ENCODE measurements around the gene CCDC124. TPM values are rescaled to one million over a fixed set of nuclear protein-coding genes. Genes with fewer than 3 reads are reported as not detected.

CCDC124 gene
- polyA plus RNA-seq, 3 donors: 46.5 to 57.1 (median 52.7) TPM

DNA sequence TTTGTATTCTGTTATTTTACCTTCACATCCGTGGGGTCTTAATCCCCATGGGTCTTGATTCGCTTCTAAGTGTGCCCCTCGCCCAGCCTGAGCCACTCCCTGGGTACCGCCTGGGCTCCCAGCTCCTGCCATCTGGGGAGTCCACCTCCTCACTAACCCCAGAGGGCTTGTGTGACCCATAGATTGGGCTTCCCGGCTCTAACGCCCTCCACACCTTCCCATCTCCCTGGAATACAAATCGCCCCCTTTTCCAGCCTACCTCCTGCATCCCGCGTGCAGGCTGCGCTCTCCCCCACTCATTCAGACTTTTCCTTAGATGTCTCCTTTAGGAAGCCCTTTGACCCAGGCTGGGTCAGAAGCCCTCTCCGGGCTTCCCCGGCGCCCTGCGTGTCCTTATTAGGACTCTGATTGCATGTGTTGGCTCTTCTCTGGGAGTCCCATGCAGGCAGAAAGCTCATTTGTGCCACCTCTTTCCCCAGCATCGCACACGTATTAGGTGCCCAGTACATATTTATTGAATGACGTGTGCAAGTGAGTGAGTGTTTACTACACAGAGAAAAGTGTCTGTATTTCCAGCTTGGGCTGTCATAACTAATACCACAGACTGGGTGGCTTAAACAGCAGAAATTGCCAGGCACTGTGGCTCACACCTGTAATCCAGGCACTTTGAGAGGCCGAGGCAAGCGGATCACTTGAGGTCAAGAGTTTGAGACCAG, 757 bp downstream of the CCDC124 start:
- DNase-seq (ENCODE audit: low read depth in 3 of 3, low spot score in 2 of 3): no peak

DNA sequence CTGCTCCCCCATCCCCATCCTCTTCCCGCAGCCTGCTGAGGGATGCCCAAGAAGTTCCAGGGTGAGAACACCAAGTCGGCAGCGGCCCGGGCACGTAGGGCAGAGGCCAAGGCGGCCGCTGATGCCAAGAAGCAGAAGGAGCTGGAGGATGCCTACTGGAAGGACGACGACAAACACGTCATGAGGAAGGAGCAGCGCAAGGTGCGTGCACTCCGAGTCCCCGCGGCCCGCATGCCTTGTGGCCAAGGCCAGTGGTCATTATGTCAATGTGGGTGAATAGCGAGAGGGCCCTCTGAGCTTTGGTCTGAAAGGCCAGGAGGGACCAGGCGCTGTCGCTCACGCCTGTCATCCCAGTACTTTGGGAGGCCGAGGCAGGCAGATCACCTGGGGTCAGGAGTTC, 3.6 kb downstream of the CCDC124 start:
- DNase-seq (ENCODE audit: low read depth in 3 of 3, low spot score in 2 of 3): no peak

DNA sequence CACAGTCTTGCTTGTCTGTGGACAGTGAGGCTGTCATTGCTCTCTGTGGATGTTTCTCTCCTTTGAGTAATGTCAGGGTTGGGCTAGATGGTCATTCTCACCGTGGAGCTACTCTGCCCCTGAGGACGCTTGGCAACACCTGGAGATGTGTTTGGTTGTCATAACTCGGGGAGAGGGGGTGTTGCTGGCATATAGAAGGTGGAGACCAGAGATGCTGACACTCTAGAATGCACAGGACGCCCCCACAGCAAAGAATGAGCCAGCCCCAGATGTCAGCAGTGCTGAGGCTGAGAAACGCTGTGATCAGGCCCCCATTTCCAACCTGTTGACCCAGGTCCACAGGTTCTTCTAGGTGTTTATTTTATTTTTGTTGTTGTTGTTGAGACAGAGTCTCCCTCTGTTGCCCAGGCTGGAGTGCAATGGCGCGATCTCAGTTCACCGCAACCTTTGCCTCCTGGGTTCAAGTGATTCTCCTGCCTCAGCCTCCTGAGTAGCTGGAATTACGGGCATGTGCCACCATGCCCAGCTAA, 4.6 kb downstream of the CCDC124 start:
- no peak for DNase-seq (ENCODE audit: low read depth in 3 of 3, low spot score in 2 of 3)

DNA sequence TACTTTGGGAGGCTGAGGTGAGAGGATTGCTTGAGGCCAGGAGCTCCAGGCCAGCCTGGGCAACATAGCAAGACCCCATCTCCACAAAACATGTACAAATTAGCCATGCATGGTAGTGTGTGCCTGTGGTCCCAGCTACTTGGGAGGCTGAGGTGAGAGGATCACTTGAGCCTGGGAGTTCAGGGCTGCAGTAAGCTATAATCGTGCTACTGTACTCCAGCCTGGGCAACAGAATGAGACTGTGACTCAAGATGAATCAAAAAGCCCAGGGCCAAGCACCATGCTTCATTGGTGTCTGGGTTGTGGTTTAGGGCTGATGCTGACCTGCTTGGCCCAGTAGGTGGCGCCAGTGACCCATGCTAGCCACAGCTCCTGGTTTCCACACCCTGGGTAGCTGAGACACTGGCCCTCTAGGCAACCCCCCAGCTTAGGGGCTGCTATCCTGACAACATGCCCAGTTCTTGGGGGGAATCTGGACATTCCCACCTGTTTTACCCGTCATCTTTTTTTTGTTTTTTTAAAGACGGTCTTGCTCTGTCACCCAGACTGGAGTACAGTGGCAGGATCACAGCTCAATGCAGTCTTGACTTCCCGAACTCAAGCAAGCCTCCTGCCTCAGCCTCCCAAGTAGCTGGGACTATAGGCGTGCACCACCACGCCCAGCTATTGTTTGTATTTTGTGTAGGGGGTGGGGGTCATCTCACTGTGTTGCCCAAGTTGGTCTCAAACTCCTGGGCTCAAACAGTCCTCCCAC, 5.5 kb downstream of the CCDC124 start:
- peak in 1 of 3 donors; percentile 39 for DNase-seq (ENCODE audit: low read depth in 3 of 3, low spot score in 2 of 3)

DNA sequence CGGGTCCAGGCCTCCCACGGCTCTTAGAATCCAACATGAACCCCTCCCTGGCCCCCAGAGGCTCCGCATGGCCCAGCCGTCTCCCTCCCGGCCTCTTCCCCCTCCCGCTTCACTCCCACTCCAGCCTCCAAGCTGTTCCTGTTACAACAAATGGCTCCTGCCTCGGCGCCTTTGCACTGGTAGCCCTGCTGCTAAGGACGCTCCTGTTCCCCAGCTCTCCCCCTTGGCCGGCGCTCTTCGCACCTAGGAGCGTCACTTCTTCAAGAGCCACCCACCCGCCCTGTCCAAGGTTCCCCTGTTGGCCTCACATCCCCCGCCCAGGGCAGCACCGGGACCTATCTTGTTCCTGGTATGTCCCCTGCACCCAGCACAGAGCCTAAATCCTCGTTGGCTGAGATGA, 9.4 kb downstream of the CCDC124 start:
- DNase-seq (ENCODE audit: low read depth in 3 of 3, low spot score in 2 of 3): no peak

DNA sequence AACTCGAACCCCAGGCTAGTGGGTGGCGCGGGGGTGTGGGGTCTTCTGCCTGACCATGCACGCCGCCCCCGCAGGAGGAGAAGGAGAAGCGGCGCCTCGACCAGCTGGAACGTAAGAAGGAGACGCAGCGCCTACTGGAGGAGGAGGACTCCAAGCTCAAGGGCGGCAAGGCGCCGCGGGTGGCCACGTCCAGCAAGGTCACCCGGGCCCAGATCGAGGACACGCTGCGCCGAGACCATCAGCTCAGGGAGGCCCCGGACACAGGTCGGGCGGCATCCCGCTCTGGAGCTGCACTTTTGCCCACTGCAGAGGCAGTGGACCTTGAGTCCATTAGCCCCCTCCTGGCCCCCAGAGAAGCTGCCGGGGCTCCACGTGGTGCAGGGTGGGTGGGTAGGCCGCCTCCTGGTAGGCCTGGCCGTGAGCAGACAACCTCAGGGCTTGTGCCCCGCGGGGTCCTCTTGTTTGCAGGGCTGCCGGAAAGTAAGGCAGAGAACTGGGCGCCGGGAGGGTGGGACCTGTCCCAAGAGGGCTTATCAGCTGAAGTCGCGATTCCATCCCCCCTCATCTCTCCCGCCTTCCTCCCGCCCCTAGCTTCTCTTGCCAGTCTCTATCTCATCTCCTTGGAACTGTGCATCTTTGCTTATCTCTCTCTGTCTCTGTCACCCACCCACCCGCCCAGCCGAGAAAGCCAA, 9.9 kb downstream of the CCDC124 start:
- DNase-seq (ENCODE audit: low read depth in 3 of 3, low spot score in 2 of 3): no peak

DNA sequence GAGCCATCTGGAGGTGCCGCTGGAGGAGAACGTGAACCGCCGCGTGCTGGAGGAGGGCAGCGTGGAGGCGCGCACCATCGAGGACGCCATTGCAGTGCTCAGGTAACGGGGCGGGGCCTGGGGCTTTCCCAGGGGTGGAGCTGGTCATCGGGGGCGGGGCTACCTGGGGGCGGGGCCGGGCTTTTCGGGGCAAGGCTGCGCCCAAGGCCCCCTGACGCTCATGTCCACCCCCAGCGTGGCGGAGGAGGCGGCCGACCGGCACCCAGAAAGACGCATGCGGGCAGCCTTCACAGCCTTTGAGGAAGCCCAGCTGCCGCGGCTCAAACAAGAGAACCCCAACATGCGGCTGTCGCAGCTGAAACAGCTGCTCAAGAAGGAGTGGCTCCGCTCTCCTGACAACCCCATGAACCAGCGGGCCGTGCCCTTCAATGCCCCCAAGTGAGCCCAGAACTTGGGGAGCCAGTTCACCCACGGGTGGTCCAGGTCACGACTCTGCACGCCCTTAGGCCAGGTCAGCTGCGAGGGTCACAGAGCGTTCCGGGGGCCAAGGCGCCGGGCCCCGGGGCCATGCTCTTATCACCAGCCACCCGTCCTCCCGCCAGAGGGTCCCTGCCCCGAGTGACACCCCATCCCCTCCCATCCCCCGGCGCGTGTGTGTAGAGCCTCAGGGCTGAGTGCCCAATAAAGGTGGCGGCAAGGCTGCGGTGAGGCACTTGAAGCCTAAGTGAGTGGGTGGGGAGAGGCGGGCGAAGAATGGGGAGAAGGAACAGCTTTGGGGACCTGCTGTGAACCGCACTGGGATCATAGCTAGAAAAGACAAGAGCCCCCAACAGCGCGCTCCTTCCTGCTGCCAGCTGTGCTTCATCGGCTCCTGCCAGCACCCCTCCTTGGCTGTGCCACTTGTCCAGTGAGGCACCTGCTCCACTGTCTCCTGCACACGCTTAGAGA, 10.7 kb downstream of the CCDC124 start:
- no peak for DNase-seq (ENCODE audit: low read depth in 3 of 3, low spot score in 2 of 3)

DNA sequence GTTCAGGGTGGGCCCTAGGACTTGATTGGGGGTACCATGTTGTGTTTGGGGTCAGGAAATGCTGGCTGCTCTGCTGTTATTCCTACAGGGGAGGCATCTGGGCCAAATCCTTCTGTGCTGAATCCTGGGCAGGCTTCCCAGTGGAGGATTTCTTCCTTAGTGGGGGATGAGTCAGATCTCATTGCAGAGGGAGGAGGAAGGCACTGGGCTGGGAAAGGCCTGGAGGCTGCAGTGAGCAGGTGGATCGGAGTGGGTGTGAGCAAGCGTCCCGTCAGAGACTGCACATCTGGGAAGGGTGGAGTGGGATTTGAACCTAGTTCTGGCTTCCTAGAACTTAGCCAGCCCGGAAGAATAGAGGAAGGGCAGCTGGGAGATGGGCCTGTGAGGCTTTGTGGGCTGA, 11.5 kb downstream of the CCDC124 start:
- no peak for DNase-seq (ENCODE audit: low read depth in 3 of 3, low spot score in 2 of 3)

DNA sequence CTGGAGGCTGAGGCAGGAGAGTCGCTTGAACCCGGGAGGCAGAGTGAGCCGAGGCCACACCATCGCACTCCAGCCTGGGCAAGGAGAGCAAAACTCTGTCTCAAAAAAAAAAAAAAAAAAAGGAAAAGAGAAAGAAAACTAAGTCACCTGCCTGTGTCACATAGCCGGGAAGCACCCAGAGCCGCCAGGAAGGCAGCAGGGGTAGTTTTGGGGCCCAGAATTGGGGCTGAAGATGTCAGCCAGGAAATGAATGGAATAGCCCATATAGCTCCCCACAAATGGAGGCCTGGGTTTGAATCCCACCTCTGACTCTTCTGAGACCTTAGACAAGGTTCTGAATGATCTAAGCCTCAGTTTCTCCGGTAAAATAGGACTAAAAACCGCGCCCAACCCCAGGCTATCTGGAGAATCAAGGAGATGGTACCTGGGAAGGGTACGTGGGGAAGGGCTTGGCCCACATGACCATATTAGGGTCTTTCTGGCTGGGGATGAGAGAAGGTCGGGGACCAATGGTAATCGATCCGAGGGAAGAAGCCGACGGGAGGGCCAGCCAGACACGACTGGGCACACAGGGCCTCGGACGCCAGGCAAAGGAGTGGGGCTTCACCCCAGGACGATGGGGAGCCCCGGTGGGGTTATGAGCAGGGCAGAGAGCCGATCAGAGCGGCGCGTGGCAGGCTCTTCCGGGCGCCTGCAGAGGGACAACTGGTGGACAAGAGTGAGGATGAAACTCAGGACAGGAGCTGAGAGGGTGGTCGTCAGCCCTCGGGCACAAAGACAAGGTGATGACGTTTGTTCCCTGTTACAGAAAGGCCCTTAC, 14.4 kb downstream of the CCDC124 start:
- no peak for DNase-seq (ENCODE audit: low read depth in 3 of 3, low spot score in 2 of 3)

DNA sequence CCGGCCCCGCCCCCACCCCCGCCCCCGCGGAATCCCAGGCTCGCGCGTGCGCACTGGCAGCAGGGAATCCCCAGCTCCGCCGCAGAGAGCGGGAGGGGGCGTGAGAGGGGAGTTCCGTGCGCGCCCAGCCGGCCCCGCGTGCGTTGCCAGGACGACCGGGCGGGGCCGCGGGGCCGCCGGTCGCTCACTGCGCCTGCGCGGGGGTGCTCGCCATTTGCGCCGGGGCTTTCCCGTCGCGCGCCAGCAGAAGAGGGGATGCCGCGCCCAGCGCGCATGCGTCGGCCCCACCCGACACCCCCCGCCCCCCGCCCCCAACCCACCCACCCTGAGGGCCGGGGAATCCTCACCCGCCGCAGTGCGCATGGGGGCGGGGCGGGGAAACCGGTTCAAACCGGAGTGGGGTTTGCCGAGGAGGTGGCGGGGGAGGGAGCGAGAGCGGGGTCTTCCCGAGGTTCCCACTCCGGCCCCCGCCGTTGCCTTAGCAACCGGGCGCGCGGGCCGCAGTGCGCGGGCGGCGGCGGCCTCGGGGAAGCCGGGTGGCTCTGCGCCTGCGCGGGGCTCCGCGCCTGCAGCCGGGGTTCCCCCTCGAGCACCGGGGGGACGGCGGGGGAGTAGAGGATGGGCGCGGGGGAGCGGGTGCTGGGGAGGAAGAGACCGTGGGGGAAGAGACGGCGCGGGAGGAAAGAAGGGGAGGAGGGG, 15.1 kb downstream of the CCDC124 start:
- peak in 2 of 3 donors; percentile 89 to 91 for DNase-seq (ENCODE audit: low read depth in 3 of 3, low spot score in 2 of 3)

DNA sequence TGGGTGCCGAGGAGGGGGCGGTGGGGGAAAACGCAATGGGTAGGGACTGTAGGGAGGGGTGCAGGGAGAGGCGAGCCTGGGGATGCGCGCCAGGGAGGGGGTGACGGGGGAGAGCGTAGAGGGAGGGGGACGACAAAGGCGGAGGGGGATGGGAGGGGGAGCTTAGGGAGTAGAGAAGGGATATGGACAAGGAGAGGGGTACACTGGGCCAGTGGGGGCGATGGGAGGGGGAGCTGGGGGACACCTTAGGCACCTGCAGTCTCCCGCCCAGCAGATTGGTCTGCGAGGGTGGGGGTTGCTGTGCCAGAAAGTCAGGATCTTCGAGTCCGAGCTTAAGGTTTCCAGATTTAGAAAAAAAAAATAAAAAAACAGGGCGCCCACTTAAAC, 15.7 kb downstream of the CCDC124 start:
- no peak for DNase-seq (ENCODE audit: low read depth in 3 of 3, low spot score in 2 of 3)

DNA sequence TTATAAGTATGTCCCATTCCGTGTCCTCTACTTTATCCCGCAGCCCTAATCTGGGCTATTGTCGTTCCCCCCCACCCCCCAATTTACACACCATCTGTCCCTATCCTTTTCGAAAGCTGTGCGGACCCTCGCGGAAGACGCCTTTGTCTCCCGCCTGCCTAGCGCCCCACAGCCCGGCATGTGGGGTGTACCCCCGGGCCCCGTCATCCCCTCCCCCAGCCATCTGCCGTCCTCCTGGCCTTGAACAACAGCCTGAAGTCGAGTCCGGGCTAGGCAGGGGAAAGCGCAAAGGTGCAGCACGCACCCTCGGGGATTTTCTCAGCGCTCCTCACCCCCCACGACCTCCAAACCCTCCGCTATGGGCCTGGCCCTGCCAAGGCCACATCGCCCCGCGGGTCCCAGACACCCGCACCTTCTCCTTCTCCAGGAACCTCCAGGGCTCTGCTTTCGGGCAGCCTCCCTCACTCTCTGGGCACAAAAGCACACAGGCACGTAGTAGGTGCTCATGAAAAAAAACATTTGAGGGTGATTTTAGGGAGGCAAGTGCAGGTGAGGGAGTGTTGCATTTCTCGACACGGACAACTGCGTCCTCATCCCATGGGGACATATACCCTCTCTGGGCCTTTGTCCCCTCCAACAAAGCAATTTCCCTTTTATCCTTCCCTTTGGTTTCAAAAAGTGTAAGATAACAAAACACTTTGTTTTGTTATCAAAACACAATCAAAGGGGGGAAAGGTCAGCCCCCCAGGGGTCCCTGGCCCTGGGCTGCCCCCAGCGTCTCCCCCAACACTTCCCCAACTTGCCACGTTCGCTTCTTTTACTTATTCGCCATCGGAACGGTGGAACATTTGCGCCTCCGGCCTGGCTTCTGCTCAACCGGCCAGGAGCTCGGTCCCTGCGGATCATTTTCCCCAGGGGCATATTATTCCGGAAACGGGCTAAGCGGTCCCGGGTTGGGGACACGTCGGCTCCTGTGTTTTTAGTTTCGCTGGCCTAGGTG, 16.4 kb downstream of the CCDC124 start:
- DNase-seq (ENCODE audit: low read depth in 3 of 3, low spot score in 2 of 3): no peak

DNA sequence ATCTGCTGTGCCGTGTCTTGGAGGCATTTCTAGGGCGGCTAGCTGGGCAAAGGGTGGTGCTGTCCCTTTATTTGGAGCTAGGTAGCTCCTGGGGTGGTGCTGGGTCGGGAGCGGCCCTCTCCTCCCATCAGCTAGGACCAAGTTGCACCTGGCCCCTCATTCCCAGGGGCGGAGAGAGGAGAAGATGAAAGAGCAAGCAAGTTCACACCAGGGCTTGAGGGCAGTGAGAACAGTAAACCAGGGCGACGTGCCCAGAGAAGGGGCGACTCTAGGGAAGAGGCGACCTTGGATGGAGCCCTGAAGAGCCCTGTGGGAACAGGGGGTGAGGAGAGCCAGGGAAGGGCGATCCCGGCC, 17.1 kb downstream of the CCDC124 start:
- DNase-seq (ENCODE audit: low read depth in 3 of 3, low spot score in 2 of 3): no peak

DNA sequence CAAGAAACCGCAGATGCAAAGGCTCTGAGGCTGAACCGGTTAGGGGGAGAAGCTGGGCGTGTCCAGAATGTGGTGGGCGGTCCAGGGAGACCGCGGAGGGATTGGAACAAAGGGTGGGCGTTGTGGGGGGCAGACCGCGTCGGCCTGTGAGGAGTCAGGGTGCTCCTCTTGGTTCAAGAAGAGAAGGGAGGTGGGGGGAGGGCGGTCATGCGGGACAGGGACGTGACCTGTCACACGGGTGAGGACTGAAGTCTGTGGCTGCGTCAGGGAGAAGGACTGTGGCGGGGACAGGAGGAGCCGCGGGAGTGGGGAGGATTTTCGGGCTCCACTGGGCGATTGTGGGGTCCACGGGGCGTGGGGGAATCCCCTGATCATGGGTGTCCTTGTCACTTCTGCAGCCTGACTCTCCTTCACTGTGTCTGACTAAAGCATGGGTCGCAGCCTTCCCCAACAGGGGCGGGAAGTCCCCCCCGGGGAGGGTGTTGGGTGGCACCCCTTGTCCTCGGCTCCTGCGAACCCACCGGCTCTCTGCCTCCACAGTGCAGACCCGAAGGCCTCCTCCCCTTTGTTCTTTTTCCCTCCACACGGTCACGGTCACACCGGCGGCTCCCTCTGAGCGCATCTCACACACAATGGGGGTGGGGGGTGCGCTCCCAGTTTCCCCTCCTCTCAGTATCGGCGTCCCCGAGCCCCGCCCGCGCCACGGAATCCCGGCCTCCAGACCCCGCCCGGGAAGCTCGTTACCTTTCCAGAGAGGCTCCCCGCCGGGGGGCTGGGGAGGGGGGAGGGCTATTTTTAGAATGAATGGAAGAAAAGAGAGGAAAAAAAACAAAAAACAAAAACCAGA, 17.7 kb downstream of the CCDC124 start:
- DNase-seq (ENCODE audit: low read depth in 3 of 3, low spot score in 2 of 3): no peak

DNA sequence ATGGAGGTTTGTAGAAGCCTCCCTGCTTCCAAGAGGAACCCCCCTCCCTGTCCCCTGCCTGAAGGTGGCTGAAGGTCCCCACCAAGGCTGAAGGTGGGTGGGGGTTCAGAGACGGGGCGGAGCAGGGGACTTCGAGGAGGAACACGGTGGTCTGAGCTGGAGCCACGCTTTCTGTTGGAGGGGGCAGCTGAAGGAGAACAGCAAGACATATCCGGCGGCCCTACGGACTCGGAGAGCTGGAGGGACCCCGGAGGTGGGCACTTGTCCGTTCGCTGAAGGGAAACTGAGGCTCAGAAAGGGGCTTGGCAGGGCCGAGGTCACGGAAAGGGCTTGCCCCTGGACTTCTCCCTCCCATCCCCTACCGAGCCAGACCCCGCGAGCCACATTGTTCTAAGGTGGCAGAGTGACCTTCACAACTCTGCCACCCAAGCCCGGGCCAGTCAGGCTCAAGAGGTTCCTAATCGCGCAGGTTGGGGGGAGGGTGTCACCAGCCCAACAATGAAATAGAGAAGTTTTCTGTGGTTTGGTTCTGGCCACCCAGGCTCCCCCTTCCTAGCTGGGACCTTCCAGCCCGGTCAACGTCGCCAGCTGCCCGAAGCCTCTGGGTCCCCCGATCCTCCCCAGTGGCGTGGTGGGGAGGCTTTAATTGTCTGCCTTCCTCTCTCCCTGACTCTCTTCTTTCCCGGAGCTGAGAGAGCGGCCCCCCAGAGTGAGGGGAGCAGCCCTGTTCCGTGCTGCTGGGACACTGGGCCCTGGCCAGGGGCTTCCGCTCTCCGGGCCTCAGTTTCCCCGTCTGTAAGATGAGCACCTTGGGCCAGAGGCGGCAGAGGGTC, 18.6 kb downstream of the CCDC124 start:
- no peak for DNase-seq (ENCODE audit: low read depth in 3 of 3, low spot score in 2 of 3)
